CD4-positive, alpha-beta T cell treated with Interferon gamma for 1 hour (primary cell): ENCODE results near the gene TBCK.
"Not testable (repeated sequence)": the region's sequence is repeated elsewhere in the genome, so short reads cannot be mapped to it uniquely, and the experiment has no call there.

Experiments used
- DNase-seq: peaks from one replicate; pipeline ENCODE4 v3.0.0-alpha.2; 2020

Gene TBCK

DNA sequence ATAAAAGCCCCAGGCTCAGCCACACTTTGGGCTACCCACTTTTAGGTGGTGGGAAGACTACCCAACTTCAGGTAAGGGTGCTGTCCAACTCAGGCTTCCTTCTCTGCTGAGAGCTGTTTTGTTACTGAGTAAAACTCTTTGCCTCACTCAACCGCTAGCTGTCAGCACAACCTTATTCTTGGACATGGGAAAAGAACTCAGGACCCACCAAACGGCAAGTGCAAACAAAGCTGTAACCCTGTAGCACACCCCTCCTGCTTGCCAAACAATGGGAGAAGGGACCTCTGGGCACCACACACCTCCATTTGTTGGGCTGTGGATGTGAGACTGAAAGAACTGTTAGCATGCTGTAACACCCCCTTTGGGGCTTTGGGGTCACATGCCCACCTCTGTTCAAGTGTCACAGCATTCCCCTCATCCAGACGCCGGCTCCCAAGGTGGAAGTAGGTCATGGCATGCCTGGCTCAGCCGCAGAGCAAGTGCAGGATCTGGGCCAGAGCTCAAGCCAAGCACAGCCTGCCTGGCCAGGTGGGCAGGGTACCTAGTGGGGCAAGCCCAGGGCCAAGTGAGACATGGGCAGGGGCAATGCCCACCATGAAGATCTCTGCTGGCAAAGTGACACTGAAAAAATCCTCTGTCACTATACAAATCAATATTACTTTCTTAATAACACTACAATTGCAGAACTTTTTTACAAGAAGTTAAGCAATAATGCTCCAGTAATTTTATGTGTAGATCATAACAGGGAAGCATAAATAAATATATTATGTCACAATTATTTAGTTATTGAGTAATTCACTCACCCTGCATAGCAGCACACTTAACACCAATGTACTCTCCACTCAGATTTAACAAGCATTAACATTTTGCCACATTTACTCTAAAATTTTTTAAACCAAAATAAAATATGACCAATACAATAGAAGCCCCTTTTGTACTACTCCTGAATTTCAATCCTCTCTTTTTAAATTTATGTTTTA, 107.2 kb downstream of the TBCK start:
- DNase-seq: no peak

DNA sequence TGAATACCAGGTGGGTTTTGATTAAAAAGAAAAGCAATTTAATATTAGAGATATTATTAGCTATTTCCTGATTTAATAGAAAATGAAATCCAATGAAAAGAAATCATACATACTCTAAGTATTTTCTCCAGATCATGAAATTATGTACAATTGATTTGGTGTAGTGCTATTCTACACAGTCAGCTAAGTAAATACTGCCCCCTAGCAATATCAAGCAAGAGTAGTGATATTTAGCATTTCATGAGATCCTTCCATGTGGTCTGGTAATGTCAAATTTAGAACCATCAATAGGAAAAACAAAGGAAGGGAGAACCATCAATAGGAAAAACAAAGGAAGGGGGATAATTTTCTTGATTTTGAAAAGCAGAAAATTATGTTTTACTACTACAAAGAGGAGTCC, 114.6 kb downstream of the TBCK start:
- no peak for DNase-seq

DNA sequence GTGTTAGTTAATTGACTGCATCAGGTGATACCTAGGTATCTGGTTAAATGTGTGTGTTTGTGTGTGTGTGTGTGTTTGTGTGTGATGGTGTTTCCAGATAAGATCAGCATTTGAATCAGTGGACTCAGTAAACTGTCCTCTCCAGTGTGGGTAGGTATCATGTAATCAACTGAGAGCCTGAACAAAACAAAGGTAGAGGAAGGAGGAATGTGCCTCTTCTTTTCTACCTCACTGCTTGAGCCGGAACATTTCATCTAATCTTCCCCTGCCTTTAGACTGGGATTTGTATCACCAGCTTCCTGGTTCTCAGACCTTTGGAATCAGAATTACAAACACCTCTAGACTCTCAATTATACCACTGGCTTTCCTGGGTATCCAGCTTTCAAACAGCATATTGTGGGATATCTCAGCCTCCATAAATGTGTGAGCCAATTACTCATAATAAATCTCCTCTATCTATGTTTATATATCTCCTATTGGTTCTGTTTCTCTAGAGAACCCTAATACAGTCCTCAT, 120.5 kb downstream of the TBCK start:
- no peak for DNase-seq

GRCh38 chr4:106194801-106195200, 121.2 kb downstream of the TBCK start:
- no peak for DNase-seq

DNA sequence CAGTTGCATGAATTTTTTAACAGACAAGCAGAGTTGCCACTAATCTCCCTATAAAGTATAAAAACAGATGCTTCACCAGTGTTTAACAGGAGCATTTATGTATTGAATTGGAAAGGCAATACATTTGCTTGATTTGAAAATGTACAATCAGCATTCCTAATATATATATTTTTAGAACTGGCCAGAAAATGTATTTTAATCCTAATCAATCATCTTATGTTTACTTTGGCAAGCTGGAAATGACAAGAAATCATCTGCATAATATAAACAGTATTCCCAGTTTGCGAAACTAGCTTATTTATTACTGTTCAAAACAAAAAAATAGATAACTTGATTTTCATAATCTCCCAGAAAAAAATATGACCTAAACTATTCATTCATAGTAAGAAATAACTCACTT, 123.9 kb downstream of the TBCK start:
- DNase-seq: no peak

DNA sequence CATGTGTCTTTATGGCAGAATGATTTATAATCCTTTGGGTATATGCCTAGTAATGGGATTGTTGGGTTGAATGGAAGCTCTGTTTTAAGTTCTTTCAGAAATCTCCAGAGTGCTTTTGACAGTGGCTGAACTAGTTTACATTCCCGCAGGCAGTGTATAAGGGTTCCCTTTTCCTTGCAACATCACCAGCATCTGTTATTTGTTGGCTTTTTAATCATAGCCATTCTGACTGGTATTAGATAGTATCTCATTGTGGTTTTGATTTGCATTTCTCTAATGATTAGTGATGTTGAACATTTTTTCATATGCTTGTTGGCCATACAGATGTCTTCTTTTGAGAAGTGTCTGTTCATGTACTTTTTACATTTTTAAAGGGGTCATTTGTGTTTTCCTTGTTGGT, 129.8 kb downstream of the TBCK start:
- DNase-seq: no peak

GRCh38 chr4:106183551-106183950, 132.5 kb downstream of the TBCK start:
- DNase-seq: no peak

- no peak for DNase-seq
These were observed 143.1 kb downstream of the TBCK start for GRCh38 chr4:106172861-106173260.

- DNase-seq: no peak
These were observed 150.5 kb downstream of the TBCK start for GRCh38 chr4:106165351-106166010.

- DNase-seq: no peak
These were observed 153.7 kb downstream of the TBCK start for GRCh38 chr4:106162278-106162677.

- DNase-seq: no peak
These were observed 155.4 kb downstream of the TBCK start for GRCh38 chr4:106160560-106160959.

GRCh38 chr4:106149911-106150310, 166.1 kb downstream of the TBCK start:
- no peak for DNase-seq

GRCh38 chr4:106149026-106149425, 167.0 kb downstream of the TBCK start:
- no peak for DNase-seq

- DNase-seq: no peak
These were observed 173.3 kb downstream of the TBCK start for GRCh38 chr4:106142616-106143127.

GRCh38 chr4:106140601-106141000, 175.4 kb downstream of the TBCK start:
- no peak for DNase-seq

GRCh38 chr4:106136777-106137331, 179.2 kb downstream of the TBCK start:
- no peak for DNase-seq

DNA sequence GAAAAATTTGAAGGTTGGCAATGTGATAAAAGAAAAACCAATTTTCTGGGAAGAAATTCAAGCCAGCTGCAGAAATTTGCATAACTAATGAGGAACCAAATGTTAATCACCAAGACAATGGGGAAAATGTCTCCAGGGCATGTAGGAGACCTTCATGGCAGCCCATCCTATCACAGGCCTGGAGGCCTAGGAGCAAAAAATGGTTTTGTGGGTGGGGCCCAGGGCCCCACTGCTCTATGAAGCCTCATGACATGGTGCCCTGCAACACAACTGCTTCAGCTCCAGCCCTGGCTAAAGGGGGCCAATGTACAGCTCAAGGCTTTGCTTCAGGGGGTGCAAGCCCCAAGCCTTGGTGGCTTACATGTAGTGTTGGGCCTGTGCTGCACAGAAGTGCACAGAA, 184.0 kb downstream of the TBCK start:
- no peak for DNase-seq

- DNase-seq: no peak
These were observed 189.9 kb downstream of the TBCK start for GRCh38 chr4:106126062-106126461.

DNA sequence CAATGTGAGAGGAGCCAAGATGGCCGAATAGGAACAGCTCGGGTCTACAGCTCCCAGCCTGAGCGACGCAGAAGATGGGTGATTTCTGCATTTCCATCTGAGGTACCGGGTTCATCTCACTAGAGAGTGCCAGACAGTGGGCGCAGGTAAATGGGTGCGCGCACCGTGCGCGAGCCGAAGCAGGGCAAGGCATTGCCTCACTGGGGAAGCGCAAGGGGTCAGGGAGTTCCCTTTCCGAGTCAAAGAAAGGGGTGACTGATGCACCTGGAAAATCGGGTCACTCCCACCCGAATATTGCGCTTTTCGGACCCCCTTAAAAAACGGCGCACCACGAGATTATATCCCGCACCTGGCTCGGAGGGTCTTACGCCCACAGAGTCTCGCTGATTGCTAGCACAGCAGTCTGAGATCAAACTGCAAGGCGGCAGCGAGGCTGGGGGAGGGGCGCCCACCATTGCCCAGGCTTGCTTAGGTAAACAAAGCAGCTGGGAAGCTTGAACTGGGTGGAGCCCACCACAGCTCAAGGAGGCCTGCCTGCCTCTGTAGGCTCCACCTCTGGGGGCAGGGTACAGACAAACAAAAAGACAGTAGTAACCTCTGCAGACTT, 196.0 kb downstream of the TBCK start:
- not testable (repeated sequence) for DNase-seq

DNA sequence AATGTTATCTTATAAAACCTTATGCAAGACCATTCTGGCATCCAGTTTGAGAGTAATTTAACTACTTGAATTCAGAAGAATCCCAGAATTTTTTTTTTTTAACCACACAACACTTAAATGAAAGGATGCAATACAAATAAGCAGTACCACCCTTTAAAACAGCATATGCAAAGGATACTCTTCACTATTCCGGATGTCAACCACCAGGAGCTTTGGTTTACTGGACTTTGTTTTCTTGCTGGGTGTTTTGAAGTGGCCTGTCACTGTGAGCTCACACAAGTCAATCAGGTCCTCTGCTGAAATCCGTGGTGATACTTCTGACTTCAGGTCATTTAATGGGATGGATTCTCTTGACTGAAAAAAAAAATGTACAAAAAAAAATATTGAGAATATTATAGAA, 200.0 kb downstream of the TBCK start:
- DNase-seq: no peak

DNA sequence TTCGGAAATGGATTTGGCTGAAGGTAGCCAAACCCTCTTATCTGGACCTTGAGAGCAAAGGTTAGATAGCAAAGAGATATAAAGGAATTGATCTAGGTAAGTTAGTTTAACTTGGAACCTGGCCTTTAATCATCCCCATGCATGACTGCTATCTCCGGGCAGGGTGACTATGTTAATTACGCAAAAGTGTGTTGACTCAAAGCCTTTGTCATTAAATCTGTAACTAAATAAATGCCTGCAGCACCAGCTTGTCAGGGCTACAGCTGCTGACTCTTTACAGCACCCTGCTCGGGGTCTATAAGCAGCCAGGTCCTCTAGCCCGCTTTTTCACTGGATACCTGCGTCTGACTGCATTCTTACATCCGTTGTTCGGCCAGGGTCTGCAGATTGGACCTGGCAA, 201.7 kb downstream of the TBCK start:
- no peak for DNase-seq

DNA sequence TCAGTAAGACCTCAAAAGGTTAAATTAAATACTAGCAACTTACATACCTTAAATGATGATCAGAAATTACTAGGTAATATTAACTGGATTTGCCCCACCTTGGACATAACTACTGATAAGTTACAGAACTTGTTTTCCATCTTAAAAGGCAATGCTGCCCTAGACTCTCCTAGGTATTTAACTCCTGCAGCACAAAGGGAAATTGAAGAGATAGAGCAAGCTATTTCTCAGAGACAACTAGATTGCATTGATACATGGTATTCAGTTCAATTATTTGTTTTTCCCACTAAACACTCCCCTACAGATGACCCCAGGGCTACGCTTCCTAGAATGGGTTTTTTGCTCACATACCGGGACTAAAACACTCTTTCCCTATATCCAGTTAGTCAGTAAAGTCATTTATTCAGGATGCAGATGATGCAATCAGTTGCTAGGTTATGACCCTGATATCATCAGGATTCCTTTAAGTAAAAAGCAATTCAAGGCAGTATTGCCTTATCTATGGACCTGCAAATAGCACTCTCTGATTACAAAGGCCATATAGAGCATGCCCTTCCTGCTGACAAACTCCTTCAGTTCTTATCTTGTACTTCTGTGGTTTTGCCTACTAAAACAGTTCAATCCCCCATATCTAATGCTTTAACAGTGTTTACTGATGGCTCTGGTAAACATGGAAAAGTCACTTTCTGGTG, 204.1 kb downstream of the TBCK start:
- not testable (repeated sequence) for DNase-seq
